Embryonic facial prominence (tissue), 1 donor: ENCODE data around the gene IGSF6.
A peak's percentile ranks its signal among the peaks of the same experiment; 100 is the strongest.
"Not testable (repeated sequence)": the region's sequence is repeated elsewhere in the genome, so short reads cannot be mapped to it uniquely, and the experiment has no call there.

Experiments
- DNase-seq: peaks from one replicate; pipeline ENCODE4 v3.0.0-alpha.2; 2016; ENCODE audit errors: extremely low spot score

Gene IGSF6

DNA sequence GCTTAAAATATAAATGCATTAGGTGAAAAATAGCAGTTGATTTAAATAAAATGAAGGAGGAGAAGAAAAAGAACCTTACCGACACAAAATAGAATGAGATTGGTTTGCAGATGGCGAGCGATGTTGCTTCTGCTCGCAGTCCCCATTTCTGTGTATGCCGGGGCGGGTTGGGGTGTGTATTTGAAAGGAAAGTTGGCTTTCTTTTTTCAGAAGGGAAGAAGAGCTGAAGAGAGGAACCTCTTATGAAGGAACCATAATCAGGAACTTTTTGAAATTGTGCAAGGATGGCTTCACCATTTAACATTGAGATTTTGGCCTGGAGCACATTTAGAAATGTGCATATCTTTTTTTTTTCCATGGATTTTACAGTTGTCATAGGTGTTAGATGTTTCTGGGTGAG, at the start of gene IGSF6:
IGSF6 (minus strand) TSS at position 156 of the 400 bp plus-strand sequence; CDS start at position 146, 10 bp downstream.
- DNase-seq: no peak

GRCh38 chr16:21701271-21701670, 48.9 kb upstream of the IGSF6 start:
- no peak for DNase-seq

GRCh38 chr16:21698169-21699032, 46.0 kb upstream of the IGSF6 start:
- no peak for DNase-seq

DNA sequence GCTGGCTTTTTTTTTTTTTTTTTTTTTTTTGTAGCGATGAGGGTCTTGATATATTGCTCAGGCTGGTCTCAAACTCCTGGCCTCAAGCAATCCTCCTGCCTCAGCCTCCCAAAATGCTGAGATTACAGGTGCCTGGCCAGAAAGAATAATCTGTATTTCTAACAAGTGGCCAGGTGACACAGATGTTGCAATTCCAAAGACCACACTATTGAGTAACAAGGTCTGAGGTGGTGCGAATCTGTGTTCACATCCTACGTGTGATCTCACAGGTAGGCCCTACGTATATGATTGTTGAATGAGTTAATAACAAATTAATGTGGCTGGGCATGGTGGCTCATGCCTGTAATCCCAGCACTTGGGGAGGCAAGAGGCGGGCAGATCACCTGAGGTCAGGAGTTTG, 44.6 kb upstream of the IGSF6 start:
- no peak for DNase-seq

DNA sequence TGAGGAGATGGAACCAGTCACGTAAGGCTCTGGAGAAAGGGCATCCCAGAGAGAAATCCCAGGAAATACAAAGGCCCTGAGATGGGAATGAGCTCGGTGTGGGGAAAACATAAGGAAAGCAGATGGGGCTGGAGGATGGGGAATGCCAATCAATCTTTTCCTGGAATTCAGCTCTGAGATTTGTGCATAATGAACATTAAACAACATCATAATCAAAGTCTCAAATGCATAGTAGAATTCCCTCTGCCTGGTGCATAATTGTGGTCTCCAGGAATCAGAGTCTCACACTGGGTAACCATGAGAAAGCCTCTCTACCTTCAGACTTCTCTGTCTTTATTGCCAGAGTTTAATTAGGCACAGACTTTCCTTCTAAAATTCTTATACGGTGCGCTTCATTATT, 42.2 kb upstream of the IGSF6 start:
- DNase-seq: no peak

GRCh38 chr16:21690967-21691366, 38.6 kb upstream of the IGSF6 start:
- not testable (repeated sequence) for DNase-seq

GRCh38 chr16:21689107-21689506, 36.7 kb upstream of the IGSF6 start:
- no peak for DNase-seq

DNA sequence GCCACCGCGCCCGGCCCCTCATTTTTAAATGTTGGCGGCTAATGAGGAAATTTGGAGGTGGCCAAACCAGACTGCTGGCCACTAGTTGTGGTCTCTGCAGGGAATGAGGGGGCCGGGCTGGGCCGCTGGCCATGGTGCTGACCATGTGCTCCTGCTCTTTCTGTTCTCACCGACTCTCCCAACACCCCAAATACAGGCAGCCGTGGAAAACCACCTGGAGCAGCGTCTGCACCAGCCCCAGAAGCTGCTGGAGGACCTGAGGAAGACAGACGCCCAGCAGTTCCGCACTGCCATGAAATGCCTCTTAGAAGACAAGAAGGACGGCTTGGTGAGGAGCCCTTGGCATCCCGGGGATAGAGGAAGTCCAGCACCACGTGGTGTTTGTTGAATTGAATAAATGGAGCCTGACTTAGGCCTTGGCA, 32.6 kb upstream of the IGSF6 start:
- no peak for DNase-seq

DNA sequence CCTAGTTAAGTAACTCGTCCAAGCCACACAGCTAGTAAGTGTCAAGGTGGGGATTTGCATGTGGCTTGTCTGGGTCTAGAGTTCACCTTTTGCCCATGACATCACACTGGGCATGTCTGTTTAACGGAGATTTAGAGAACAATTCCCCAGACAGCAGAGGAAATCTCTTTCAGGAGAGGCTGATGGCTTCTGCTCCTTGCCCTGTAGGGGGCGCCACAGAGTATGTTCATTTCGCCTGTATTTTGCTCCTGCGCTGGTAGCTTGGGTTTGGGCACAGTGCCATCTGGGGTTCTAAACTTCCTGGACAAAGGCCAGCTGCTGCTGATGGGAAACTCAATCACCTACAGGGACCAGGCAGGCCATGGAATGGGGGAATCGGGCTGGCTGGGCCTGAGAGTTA, 31.8 kb upstream of the IGSF6 start:
- no peak for DNase-seq

DNA sequence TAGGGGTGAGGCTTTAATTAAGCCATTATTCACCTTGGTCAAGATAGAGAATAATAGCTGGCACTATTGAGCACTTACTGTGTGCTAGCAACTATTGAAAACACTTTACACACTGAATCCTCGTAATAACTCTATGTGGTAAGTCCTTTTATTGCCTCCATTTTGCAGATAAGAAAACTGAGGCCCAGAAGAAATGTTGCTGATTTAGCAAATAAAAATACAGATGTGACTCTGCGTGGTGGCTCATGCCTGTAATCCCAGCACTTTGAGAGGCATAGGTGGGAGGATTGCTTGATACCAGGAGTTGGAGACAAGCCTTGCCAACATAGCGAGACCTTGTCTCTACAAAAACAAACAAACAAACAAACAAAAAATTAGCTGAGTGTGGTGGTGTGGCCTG, 30.8 kb upstream of the IGSF6 start:
- DNase-seq: no peak

- not testable (repeated sequence) for DNase-seq
Measured at GRCh38 chr16:21680714-21681113, 28.3 kb upstream of the IGSF6 start.

GRCh38 chr16:21674456-21674855, 22.0 kb upstream of the IGSF6 start:
- DNase-seq: not testable (repeated sequence)

DNA sequence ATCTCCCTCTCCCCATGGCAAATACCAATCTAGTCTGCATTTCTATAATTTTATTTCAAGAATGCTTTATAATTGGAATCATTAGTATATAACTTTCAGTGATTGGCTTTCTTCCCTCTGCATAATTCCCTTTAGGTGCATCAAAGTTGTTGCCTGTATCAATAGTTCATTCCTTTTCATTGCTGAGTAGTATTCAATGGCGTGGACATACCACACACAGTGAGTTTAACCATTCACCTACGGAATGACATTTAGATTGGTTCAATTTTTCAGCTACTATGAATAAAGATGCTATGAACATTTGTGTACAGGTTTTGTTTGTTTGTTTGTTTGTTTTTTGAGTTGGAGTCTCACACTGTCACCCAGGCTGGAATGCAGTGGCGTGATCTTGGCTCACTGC, 21.1 kb upstream of the IGSF6 start:
- no peak for DNase-seq

DNA sequence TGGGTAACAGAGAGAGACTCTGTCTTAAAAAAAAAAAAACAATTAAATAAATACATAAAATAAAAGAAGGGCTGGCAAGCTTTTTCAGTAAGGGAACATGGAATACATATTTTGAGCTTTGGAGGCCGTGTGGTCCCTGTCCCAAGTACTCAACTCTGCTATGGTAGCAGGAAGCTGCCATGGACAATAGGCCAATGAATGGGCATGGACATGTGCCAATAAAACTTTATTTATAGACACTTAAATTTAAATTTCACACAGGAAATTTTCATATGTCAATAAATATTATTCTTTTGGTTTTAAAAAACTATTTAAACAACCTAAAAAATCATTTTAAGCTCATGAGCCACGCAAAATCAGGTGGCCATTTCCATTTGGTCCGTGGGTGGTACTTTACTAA, 15.2 kb upstream of the IGSF6 start:
- DNase-seq: no peak

GRCh38 chr16:21666772-21667171, 14.4 kb upstream of the IGSF6 start:
- no peak for DNase-seq

DNA sequence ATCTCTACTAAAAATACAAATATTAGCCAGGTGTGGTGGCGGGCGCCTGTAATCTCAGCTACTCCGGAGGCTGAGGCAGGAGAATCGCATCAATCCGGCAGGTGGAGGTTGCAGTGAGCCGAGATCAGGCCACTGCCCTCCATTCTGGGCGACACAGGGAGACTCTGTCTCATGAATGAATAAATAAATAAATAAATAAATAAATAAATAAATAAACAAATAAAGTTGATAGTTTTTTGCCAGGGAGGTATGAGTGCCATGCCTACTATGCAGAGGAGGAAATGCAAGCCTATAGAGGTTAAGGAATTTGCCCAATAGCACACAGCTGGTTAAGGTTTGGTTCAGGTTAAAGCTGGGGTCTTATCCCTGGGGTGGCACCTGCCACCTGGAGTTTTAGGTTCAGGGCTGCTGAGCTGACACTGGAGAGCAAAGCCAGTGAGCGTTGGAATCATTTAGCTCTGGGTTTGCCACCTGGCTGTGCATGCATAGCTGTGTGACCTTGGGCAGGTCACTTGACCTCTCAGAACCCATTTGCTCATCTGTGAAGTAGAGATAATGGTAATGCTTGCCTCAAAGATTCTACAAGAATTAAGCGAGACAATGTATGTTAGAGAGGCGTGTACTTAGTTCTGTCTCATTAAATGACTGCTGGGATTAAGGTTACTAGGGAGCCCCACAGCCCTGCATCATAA, 12.5 kb upstream of the IGSF6 start:
- no peak for DNase-seq

- no peak for DNase-seq
Measured at GRCh38 chr16:21663889-21664647, 11.7 kb upstream of the IGSF6 start, which contains the start of gene OTOA. Gene OTOA (plus strand): TSS chr16:21663968. CDS start chr16:21678515, 14,547 bp downstream.

- no peak for DNase-seq
Measured at GRCh38 chr16:21659124-21659523, 6.7 kb upstream of the IGSF6 start.

DNA sequence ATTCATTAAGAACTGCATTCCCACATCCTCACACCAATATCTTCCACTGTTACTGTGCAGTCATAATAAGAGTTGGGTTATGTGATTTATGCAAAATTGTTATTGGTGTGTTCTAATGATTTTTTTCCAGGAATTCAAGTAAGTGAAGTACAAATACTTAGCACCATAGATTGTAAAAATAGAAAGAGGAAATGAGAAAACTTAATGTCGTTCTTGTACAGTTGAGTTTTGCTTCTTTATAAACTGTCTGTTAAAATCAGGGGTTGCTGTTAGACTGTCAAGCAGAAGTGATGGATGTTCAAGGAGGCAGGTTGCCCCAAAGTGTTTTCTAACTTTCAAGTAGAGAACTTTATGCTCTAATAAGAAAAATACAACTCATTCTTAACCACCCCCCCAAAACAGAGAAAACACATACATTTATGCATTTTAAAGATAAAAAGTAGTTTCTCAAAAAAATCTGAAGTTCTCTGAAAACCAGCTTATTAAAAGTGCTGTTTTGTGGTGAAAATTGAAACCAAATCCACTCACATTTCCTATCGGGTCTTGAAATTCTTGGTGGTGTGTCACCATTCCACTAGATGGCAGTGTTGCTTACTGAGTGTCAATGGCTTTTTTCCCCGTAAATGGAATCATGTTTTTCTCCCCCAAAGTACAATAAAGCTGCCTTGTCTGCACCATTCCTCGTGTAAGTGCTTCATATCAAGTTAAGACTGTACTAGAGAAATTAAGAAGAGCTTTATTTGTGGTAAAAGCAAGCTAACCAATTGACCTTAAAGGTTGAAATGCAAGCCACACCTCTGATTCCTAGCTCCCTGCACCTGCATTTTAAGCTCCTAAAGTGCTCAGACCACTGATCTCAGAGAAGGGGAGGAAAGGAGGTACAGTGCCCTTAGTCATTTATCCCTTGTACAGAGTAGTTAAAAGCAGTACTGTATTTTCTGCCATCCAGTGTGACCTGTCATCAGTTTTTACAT, 4.7 kb upstream of the IGSF6 start:
- peak; percentile 18 for DNase-seq

DNA sequence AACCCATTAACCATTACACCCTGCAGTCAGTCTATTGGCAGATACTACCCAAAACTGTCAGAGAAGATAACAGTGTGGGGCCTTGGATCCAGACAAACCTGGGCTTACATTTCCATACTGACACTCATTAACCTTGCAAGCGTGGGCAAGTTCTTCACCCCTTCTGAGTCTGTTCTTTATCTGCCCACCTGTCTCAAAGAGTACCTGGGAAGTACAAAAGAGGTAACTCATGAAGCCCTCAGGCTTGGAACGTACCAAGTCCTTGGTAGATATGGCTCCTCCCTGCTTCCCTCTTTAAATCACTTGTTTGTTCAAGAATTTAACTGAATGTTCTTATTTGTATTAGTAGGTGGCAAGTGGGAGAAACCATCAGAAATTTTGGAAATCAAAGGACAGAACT, 2.5 kb upstream of the IGSF6 start:
- DNase-seq: no peak

- DNase-seq: no peak
Measured at GRCh38 chr16:21654466-21654865, 2.1 kb upstream of the IGSF6 start.
